SK-N-SH (cell line): ENCODE data around the gene U2AF1L4. TPM values are rescaled to one million over a fixed set of nuclear protein-coding genes. Genes with fewer than 3 reads are reported as not detected.

Source experiments
- CTCF ChIA-PET: fragments of 300-600, 350-600 bp; formaldehyde crosslinking; extraction: SDS; loops from one replicate; lab custom pipeline; 2021; lab: Yijun Ruan, JAX
- POLR2A ChIA-PET: fragments of 350-600 bp; sonication (Branson Sonifier 250); formaldehyde crosslinking; extraction: SDS; loops from one replicate; lab custom pipeline; 2020; ENCODE audit warnings: antibody characterized with exemption, inconsistent platforms; lab: Yijun Ruan, JAX
- DNase-seq: peaks from one replicate; pipeline ENCODE4 v3.0.0; 2012
- H2AFZ ChIP-seq: fragments of 200-600 bp; sonication (generic); 2 replicates; pipeline ENCODE4 v1.8.1; 2016; ENCODE audit warnings: antibody characterized with exemption, mild to moderate bottlenecking, low read depth
- H3F3A ChIP-seq: fragments of 200-600 bp; sonication (generic); replicated peaks from 2 replicates; pipeline ENCODE3; 2016; ENCODE audit warnings: antibody characterized with exemption, mild to moderate bottlenecking; ENCODE audit not compliant: insufficient read depth
- H3K27ac ChIP-seq, 2 experiments: fragments of 200-500 bp in 1 of 2; fragments of 200-600 bp in 1 of 2; sonication (Bioruptor generic) in 1 of 2; sonication (generic), shearing (Covaris generic) in 1 of 2; 2 replicates each; pipeline versions ENCODE4 v1.5.1 to v1.6.1; 2014 to 2016; ENCODE audit warnings: low read depth in 2 of 2, inconsistent platforms in 1 of 2, low read length in 1 of 2, mild to moderate bottlenecking in 1 of 2, mixed read lengths in 1 of 2
- H3K27me3 ChIP-seq: fragments of 200-600 bp; sonication (generic), shearing (Covaris generic); 2 replicates; pipeline ENCODE4 v1.6.1; 2016; ENCODE audit warnings: mixed run types; ENCODE audit not compliant: insufficient read depth
- H3K36me3 ChIP-seq, 2 experiments: fragments of 200-500 bp in 1 of 2; fragments of 200-600 bp in 1 of 2; sonication (Bioruptor generic) in 1 of 2; sonication (generic) in 1 of 2; replicated peaks in 1 of 2; 2 replicates each; pipeline versions ENCODE3 to v1.5.1; 2014 to 2016; ENCODE audit warnings: low read length in 1 of 2, mild to moderate bottlenecking in 1 of 2; ENCODE audit not compliant: insufficient read depth in 2 of 2, control insufficient read depth in 1 of 2
- H3K4me1 ChIP-seq, 2 experiments: fragments of 200-500 bp in 1 of 2; fragments of 200-600 bp in 1 of 2; sonication (Bioruptor generic) in 1 of 2; sonication (generic), shearing (Covaris generic) in 1 of 2; 2 replicates each; pipeline versions ENCODE4 v1.5.1 to v1.6.1; 2014 to 2016; ENCODE audit warnings: low read depth in 1 of 2, low read length in 1 of 2, mixed run types in 1 of 2; ENCODE audit not compliant: insufficient read depth in 2 of 2, control insufficient read depth in 1 of 2
- H3K4me2 ChIP-seq: fragments of 200-600 bp; sonication (generic), shearing (Covaris generic); 2 replicates; pipeline ENCODE4 v1.6.1; 2017; ENCODE audit warnings: mixed run types
- H3K4me3 ChIP-seq, 2 experiments: fragments of 200-500 bp in 1 of 2; fragments of 200-600 bp in 1 of 2; sonication (Bioruptor generic) in 1 of 2; sonication (generic), shearing (Covaris generic) in 1 of 2; 2 replicates each; pipeline versions ENCODE4 v1.5.1 to v1.8.1; 2014 to 2016; ENCODE audit warnings: low read depth in 2 of 2, inconsistent platforms in 1 of 2, low read length in 1 of 2, mild to moderate bottlenecking in 1 of 2, mixed read lengths in 1 of 2, moderate library complexity in 1 of 2
- H3K79me2 ChIP-seq: fragments of 200-600 bp; sonication (generic); 2 replicates; pipeline ENCODE4 v1.8.1; 2017; ENCODE audit warnings: mild to moderate bottlenecking; ENCODE audit not compliant: insufficient read depth
- H3K9ac ChIP-seq: fragments of 200-600 bp; sonication (generic); 2 replicates; pipeline ENCODE4 v1.6.1; 2017; ENCODE audit warnings: mixed run types
- H3K9me2 ChIP-seq: fragments of 200-600 bp; sonication (generic); 2 replicates; pipeline ENCODE4 v1.6.1; 2017; ENCODE audit warnings: mixed run types
- H3K9me3 ChIP-seq: fragments of 200-600 bp; sonication (generic); 2 replicates; pipeline ENCODE4 v1.6.1; 2017; ENCODE audit warnings: mixed run types, mild to moderate bottlenecking, moderate library complexity
- H4K20me1 ChIP-seq: fragments of 200-600 bp; sonication (generic); 2 replicates; pipeline ENCODE4 v1.6.1; 2017; ENCODE audit warnings: mild to moderate bottlenecking, mixed run types; ENCODE audit not compliant: insufficient read depth
- CHD2 ChIP-seq: fragments of 150-350 bp; IDR thresholded peaks from 2 replicates; pipeline ENCODE4 v1.6.1; 2018; ENCODE audit warnings: low read length; ENCODE audit not compliant: partially characterized antibody
- CTCF ChIP-seq: fragments of 200-600 bp; sonication (generic); IDR thresholded peaks from 2 replicates; pipeline ENCODE4 v1.6.1; 2017; ENCODE audit warnings: antibody characterized with exemption, mild to moderate bottlenecking, moderate library complexity
- FOXM1 ChIP-seq: IDR thresholded peaks from 2 replicates; pipeline ENCODE4 v1.4.0; 2012; ENCODE audit warnings: low read depth, mild to moderate bottlenecking
- GATA2 ChIP-seq: sonication (generic); formaldehyde crosslinking; IDR thresholded peaks from 2 replicates; pipeline ENCODE4 v1.5.0; 2020; ENCODE audit warnings: mild to moderate bottlenecking, missing genetic modification reagents
- MXI1 ChIP-seq: IDR thresholded peaks from 2 replicates; pipeline ENCODE4 v1.6.1; 2012; ENCODE audit warnings: mild to moderate bottlenecking, low read depth, low read length, improper control_type of control experiment
- PBX3 ChIP-seq: IDR thresholded peaks from 2 replicates; pipeline ENCODE4; 2012
- POLR2AphosphoS5 ChIP-seq: IDR thresholded peaks from 2 replicates; pipeline ENCODE4 v1.6.1; 2012; ENCODE audit warnings: low read depth, low read length
- RAD21 ChIP-seq: IDR thresholded peaks from 2 replicates; pipeline ENCODE4 v1.6.1; 2012; ENCODE audit warnings: mild to moderate bottlenecking, low read length
- RCOR1 ChIP-seq: fragments of 150-350 bp; IDR thresholded peaks from 2 replicates; pipeline ENCODE4 v1.6.1; 2017; ENCODE audit warnings: antibody characterized with exemption, low read length
- RXRA ChIP-seq: IDR thresholded peaks from 2 replicates; pipeline ENCODE4 v1.4.0; 2012; ENCODE audit warnings: low read depth, mild to moderate bottlenecking, borderline replicate concordance
- SMC3 ChIP-seq: IDR thresholded peaks from 2 replicates; pipeline ENCODE4 v1.6.1; 2012; ENCODE audit warnings: low read depth, low read length, improper control_type of control experiment
- TAF1 ChIP-seq: IDR thresholded peaks from 2 replicates; pipeline ENCODE4 v1.6.1; 2012; ENCODE audit warnings: low read depth, mild to moderate bottlenecking, low read length, moderate library complexity, borderline replicate concordance
- WGBS: methylation state at CpG from one replicate; pipeline ENCODE4 v1.1.6; 2017; ENCODE audit warnings: low lambda C conversion rate; 5-methylcytosine and 5-hydroxymethylcytosine counted together
- polyA plus RNA-seq, 3 experiments: library from polyadenylated mRNA; depleted of rRNA; stranded (reverse); fragments of >200 nt; gene quantifications; 2 replicates each; pipeline ENCODE4 v1.2.3, GENCODE V29; 2012

The U2AF1L4 gene
- polyA plus RNA-seq, 1 of the 3 experiments (the other 2 are of a cell fraction) = 25.9 TPM

- TF ChIP-seq SMC3 (no peak), FOXM1 (no peak), CTCF (no peak), RXRA (no peak)
- TF ChIP-seq, all 33 proteins: peak for 0
Measured at GRCh38 chr19:35715355-35715809, 29.8 kb downstream of the U2AF1L4 start (continued).

- Histone ChIP-seq H3K27me3 (no peaks in the 10 kb centered on the region), H3K27ac (no peak overlapping the region), H3K9ac (no peak overlapping the region), H3K4me2 (no peak overlapping the region), H4K20me1 (peaks cover 13% of the 10 kb centered on the region), H2AFZ (no peak overlapping the region), H3F3A (peaks cover 6% of the 10 kb centered on the region), H3K79me2 (peaks cover 17% of the 10 kb centered on the region), H3K9me3 (no peaks in the 10 kb centered on the region), H3K4me1 (peaks cover 5 to 24% of the 10 kb centered on the region in 2 experiments; a peak in 3 of 4 replicates), H3K9me2 (no peaks in the 10 kb centered on the region), H3K36me3 (peaks cover 1 to 4% of the 10 kb centered on the region in 2 experiments), H3K4me3 (no peak overlapping the region)
- CTCF ChIA-PET = interaction anchor here (1.0 to 2.6 kb wide), 5 partner anchors 15 to 22 kb away, joined by 3 to 14 read pairs (median 7); no protein-coding TSS in a partner anchor
- 90% methylated on average over 10 of the region's 14 CpGs for WGBS
- DNase-seq = no peak
- POLR2A ChIA-PET = interaction anchor here (1.4 kb wide), 1 partner anchor 12 kb away, joined by 5 read pairs; no protein-coding TSS in a partner anchor
- TF ChIP-seq RAD21 = no peak
- no peak for TF ChIP-seq POLR2AphosphoS5
- no peak for TF ChIP-seq RCOR1
- TF ChIP-seq PBX3 = no peak
- no peak for TF ChIP-seq CHD2
- TF ChIP-seq FOXM1 = no peak
- TF ChIP-seq TAF1 = no peak
- no peak for TF ChIP-seq MXI1
- TF ChIP-seq GATA2 (CRISPR knock-in tag) = no peak
Measured at GRCh38 chr19:35714601-35715354, 30.4 kb downstream of the U2AF1L4 start.
